NCI-H2227 (cell line): ENCODE results near the gene MAP3K5.
"Not testable (repeated sequence)": the region's sequence is repeated elsewhere in the genome, so short reads cannot be mapped to it uniquely, and the experiment has no call there.

Source experiments
- DNase-seq: peaks from one replicate; lab custom pipeline; 2025; ENCODE audit not compliant: unreplicated experiment; lab: John Stamatoyannopoulos, UW

MAP3K5 gene

DNA sequence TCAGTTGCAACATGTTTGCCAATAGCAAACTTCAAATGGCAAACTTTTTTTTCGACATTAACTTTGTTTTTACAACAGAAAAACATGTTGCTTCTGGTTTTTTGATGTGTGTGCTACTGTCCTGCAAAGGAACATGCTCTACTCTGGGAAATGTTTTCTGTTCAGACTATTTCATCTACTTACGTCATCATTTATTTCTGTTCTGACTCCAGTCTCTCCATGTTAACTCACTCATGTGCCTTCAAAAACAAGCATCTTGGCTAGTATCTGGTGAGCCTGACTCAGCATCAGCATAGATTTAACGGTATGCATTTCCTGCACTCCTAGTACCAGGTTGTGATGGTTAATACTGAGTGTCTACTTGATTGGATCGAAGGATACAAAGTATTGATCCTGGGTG lies 206.0 kb downstream of the MAP3K5 start:
- DNase-seq = no peak

- not testable (repeated sequence) for DNase-seq
Measured at GRCh38 chr6:136585523-136585922, 206.8 kb downstream of the MAP3K5 start.

- DNase-seq = not testable (repeated sequence)
Measured at GRCh38 chr6:136584290-136584689, 208.0 kb downstream of the MAP3K5 start.

- peak; percentile 12 for DNase-seq
Measured at GRCh38 chr6:136582711-136583471, 209.4 kb downstream of the MAP3K5 start.

- no peak for DNase-seq
Measured at GRCh38 chr6:136579800-136580199, 212.5 kb downstream of the MAP3K5 start.

DNA sequence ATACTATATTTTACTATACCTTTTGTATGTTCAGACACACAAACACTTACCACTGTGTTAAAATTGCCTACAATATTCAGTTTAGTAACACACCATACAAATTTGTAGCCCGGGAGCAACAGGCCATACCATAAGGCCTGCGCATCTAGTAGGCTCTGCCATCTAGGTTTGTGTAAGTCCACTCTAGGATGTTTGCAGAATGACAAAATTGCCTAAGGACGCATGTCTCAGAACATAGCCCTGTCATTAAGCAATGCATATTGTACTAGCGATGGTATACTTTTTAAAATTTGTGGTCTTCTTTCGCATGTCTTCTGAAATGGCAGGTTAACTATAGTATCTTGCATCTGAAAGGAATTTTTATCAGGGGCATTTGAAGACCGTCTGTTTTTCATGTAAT lies 215.5 kb downstream of the MAP3K5 start:
- no peak for DNase-seq

GRCh38 chr6:136571496-136571895 lies 220.8 kb downstream of the MAP3K5 start:
- DNase-seq = no peak

DNA sequence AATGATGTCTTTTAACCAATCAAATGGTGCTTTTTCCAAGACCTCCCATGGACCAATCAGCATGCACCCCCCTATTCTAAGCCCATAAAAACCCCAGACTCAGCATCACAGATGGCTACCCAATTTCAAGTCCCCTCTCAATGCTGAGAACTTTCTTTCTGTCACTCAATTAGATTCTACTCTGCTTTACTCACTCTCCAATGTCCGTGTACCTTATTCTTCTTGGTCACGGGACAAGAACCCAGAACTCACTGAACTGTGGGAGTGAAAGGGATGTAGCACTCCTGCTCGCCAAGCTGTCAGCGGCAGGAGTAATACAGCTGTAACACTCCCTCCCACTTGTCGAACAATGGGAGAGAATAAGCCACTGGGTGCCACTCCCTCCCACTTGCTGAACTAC lies 221.2 kb downstream of the MAP3K5 start:
- DNase-seq = no peak

- DNase-seq = no peak
Measured at GRCh38 chr6:136568129-136568528, 224.1 kb downstream of the MAP3K5 start.

- DNase-seq = no peak
Measured at GRCh38 chr6:136567688-136568087, 224.6 kb downstream of the MAP3K5 start.

DNA sequence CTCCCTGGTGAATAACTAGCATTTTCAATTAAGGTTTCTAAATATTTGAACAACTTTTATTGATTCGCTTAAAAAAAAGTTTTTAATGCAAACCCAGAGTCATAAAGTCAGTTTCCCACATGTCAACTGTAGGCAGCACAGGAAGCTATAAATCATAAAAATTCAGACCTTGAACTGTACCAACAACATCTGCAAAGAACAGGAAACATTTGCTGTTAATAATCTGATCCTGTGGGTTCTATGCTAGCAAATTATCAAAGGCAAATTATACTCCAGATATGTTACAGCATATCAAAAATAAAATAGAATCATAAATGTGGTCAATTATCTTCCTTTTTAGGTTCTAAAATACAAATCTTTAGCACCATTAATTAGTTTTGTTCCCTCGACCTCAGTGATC lies 225.4 kb downstream of the MAP3K5 start:
- DNase-seq = no peak

- DNase-seq = no peak
Measured at GRCh38 chr6:136566007-136566487, 226.2 kb downstream of the MAP3K5 start.

DNA sequence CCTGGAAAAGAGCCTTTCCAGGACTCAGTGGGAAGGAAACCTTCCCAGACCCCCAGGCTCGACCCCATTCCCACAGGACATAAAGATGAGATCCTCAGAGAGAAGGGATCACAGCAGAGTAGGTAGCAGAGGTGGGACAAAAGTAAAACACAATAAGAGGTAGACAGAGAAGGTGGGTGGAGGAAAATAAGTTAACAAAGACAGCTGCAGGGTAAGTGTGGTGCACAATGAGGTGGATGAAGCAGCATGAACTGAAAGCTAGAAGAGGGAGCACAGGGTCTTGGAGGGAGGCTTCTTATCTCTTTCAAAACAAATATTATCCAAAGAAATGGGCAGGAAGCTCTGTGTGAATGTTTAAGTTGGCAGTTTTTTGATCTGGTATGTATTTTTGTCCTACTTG lies 228.1 kb downstream of the MAP3K5 start:
- no peak for DNase-seq

DNA sequence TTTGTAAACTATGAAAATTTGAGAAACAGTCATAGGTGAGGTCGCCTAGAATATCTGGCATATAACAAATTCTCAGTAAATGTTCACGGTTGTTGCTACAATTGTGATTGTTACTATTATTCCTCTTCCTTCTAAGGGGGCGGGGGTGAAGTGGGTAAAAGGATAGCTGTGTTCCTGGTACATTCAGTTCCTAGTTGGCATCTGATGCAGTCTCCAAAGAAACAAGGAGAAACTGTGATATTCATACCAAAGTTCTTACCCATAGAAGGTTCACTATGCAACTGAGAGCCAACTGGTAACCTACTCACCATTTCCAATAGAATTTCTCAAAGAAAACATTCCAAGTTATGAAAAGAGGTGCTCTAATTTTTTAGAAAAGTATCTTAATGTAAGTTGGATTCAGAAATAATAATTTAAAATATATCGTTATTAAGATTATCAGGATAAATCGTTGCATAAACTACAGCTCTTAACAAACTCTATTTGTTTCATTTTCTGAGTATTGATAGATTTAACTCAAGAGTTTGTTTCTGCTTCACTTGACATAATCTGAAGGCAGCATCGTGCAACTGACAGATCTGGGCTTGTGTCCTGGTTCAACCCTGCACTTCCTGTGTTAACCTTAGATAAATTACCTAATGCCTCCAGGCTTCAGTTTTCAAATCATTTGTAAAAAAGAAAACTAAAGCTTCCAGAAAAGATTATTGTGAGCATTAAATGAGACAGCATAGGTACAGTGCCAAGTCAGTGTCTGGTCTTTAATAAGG lies 228.7 kb downstream of the MAP3K5 start:
- no peak for DNase-seq

DNA sequence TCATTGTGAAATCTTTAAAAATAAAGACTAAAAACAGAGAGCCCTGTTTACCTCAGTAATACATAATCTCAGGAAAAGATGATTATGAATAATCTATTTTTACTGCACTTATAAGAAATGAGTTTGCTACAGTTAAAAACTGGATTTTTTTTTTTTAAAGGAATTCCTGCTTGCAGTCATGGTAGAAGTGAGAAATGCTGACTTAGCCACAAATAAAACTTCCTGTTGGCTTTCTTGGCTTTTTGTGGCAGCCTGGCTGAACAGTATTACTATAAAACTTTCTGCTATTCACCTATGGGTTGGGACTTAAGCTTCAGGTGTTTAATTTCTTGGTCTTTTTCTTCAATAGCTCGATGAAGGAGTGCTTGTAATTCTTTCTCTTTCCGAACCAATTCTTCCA lies 230.1 kb downstream of the MAP3K5 start:
- no peak for DNase-seq

- DNase-seq = no peak
Measured at GRCh38 chr6:136553166-136553787, 239.0 kb downstream of the MAP3K5 start.

- no peak for DNase-seq
Measured at GRCh38 chr6:136552054-136552453, 240.2 kb downstream of the MAP3K5 start.

- DNase-seq = no peak
Measured at GRCh38 chr6:136551103-136551502, 241.2 kb downstream of the MAP3K5 start.

DNA sequence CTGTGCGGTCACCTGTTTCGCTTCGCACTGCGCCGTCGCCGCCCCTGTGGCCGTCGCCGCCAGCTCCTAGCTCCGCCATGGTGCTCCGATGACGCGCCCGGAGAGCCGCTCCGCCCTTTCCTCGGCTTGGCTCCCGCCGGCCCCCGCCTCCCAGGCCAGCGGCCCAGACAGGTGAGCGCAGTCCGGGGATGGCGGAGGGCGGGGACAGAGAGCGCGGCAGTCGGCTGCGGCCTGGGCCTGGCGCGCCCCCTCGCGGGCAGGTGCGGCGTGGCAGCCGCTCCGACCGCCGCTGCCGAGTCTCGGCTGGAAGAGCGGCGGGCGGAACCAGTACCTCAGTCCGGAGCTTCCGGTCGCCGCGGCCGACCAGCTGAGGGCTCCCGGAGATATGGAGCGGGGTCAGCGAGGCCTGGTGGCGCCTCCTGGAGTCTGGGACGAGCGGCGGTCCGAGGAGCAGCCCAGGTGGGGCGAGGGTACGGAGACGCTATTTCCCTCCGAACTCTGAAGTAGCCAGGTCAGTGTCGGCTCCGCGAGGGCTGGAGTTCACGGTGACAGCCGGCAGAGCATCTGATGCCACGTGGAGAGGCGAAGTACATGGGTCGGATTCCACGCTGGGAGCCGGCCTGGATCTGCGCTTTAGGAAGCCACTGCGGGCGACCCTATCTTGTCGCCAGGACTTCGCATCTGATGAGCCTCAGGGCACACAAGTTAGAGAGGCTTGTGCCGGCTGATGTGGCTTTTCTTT lies 241.8 kb downstream of the MAP3K5 start, which contains the start of gene MAP7:
TSS of gene MAP7 (minus strand) at position 93 of the 742 bp plus-strand sequence. CDS start at position 79, 14 bp downstream.
- peak; percentile 73 for DNase-seq

GRCh38 chr6:136550045-136550329 lies 242.3 kb downstream of the MAP3K5 start:
- DNase-seq = peak; percentile 43
